Immature natural killer cell (primary cell): ENCODE measurements around the gene MYO5B. TPM values are rescaled to one million over a fixed set of nuclear protein-coding genes. Genes with fewer than 3 reads are reported as not detected.

ENCODE experiments used
- DNase-seq, 3 donors: peaks; one replicate each; pipeline ENCODE4 v3.0.0; 2022; ENCODE audit warnings: mixed read lengths in 1 of 3
- H3K27ac Mint-ChIP-seq, 6 donors: one replicate each; pipeline ENCODE4 v1.8.0; 2020; ENCODE audit warnings: mixed read lengths in 6 of 6, mild to moderate bottlenecking in 5 of 6, inconsistent platforms in 4 of 6, moderate library complexity in 3 of 6
- H3K27me3 Mint-ChIP-seq, 3 donors: one replicate each; pipeline ENCODE4 v1.8.0; 2020 to 2021; ENCODE audit warnings: low read depth in 3 of 3, mild to moderate bottlenecking in 3 of 3, mixed read lengths in 3 of 3, moderate library complexity in 3 of 3, inconsistent platforms in 1 of 3
- H3K36me3 Mint-ChIP-seq, 3 donors: one replicate each; pipeline ENCODE4 v1.8.0; 2020; ENCODE audit warnings: mixed read lengths in 3 of 3, inconsistent platforms in 2 of 3, mild to moderate bottlenecking in 2 of 3
- H3K4me1 Mint-ChIP-seq, 2 donors: one replicate each; pipeline ENCODE4 v1.8.0; 2020; ENCODE audit warnings: inconsistent platforms in 2 of 2, mild to moderate bottlenecking in 2 of 2, mixed read lengths in 2 of 2, moderate library complexity in 1 of 2
- H3K4me3 Mint-ChIP-seq, 5 donors: one replicate each; pipeline ENCODE4 v1.8.0; 2020; ENCODE audit warnings: mild to moderate bottlenecking in 5 of 5, mixed read lengths in 5 of 5, inconsistent platforms in 3 of 5, moderate library complexity in 3 of 5
- H3K9me3 Mint-ChIP-seq, 6 donors: one replicate each; pipeline ENCODE4 v1.8.0; 2020; ENCODE audit warnings: mild to moderate bottlenecking in 6 of 6, mixed read lengths in 6 of 6, inconsistent platforms in 4 of 6, moderate library complexity in 3 of 6
- polyA plus RNA-seq, 3 donors: library from polyadenylated mRNA; unstranded; fragments of 300-500 nt; fragmentation: Illumina TruSeq; gene quantifications; one replicate each; pipeline ENCODE4 v1.2.3, GENCODE V29; 2021

Gene MYO5B
- polyA plus RNA-seq, 3 donors from 2014 or later: 0.04 TPM; not detected in 2

- H3K4me3 Mint-ChIP-seq: no peak overlapping the region
- no peaks in the 10 kb centered on the region for H3K9me3 Mint-ChIP-seq
- H3K27me3 Mint-ChIP-seq: peaks cover 0 to 25% (median 12%) of the 10 kb centered on the region in 3 donors
- no peak for DNase-seq
- H3K36me3 Mint-ChIP-seq: no peaks in the 10 kb centered on the region
- H3K4me1 Mint-ChIP-seq: no peaks in the 10 kb centered on the region
- H3K27ac Mint-ChIP-seq: no peak overlapping the region
Measured at GRCh38 chr18:50181590-50181989, 13.4 kb downstream of the MYO5B start.

GRCh38 chr18:50179465-50179864 lies 15.5 kb downstream of the MYO5B start:
- no peak for DNase-seq
- Mint-ChIP-seq H3K4me1 (no peaks in the 10 kb centered on the region), H3K27ac (no peak overlapping the region), H3K9me3 (no peaks in the 10 kb centered on the region), H3K36me3 (no peaks in the 10 kb centered on the region), H3K27me3 (peaks cover 5 to 25% (median 10%) of the 10 kb centered on the region in 3 donors), H3K4me3 (no peak overlapping the region)

- no peak for DNase-seq
- no peaks in the 10 kb centered on the region for H3K4me1 Mint-ChIP-seq
- H3K9me3 Mint-ChIP-seq: peaks cover 0 to 4% (median 0%) of the 10 kb centered on the region in 6 donors
- no peak overlapping the region for H3K4me3 Mint-ChIP-seq
- H3K36me3 Mint-ChIP-seq: no peaks in the 10 kb centered on the region
- H3K27ac Mint-ChIP-seq: no peak overlapping the region
- H3K27me3 Mint-ChIP-seq: peaks cover 5 to 21% (median 11%) of the 10 kb centered on the region in 3 donors
Measured at GRCh38 chr18:50177294-50177992, 17.5 kb downstream of the MYO5B start.

- no peaks in the 10 kb centered on the region for H3K4me1 Mint-ChIP-seq
- no peaks in the 10 kb centered on the region for H3K36me3 Mint-ChIP-seq
- H3K27me3 Mint-ChIP-seq: peaks cover 4 to 18% (median 5%) of the 10 kb centered on the region in 3 donors
- H3K4me3 Mint-ChIP-seq: no peak overlapping the region
- DNase-seq: no peak
- H3K27ac Mint-ChIP-seq: no peak overlapping the region
- peaks cover 0 to 4% (median 0%) of the 10 kb centered on the region in 6 donors for H3K9me3 Mint-ChIP-seq
Measured at GRCh38 chr18:50172367-50172766, 22.6 kb downstream of the MYO5B start.

GRCh38 chr18:50171406-50171805 lies 23.5 kb downstream of the MYO5B start:
- Mint-ChIP-seq H3K27me3 (peaks cover 4 to 16% (median 5%) of the 10 kb centered on the region in 3 donors), H3K9me3 (peaks cover 0 to 4% (median 0%) of the 10 kb centered on the region in 6 donors), H3K27ac (no peak overlapping the region), H3K4me3 (no peak overlapping the region), H3K36me3 (no peaks in the 10 kb centered on the region), H3K4me1 (no peaks in the 10 kb centered on the region)
- DNase-seq: no peak

- Mint-ChIP-seq H3K9me3 (peaks cover 0 to 4% (median 0%) of the 10 kb centered on the region in 6 donors), H3K36me3 (no peaks in the 10 kb centered on the region), H3K4me3 (no peak overlapping the region), H3K27ac (no peak overlapping the region), H3K4me1 (no peaks in the 10 kb centered on the region), H3K27me3 (peaks cover under 1 to 24% (median 4%) of the 10 kb centered on the region in 3 donors)
- no peak for DNase-seq
Measured at GRCh38 chr18:50170004-50170403, 24.9 kb downstream of the MYO5B start.

GRCh38 chr18:50169149-50169548 lies 25.8 kb downstream of the MYO5B start:
- H3K27me3 Mint-ChIP-seq: peaks cover 0 to 24% (median 0%) of the 10 kb centered on the region in 3 donors
- no peak overlapping the region for H3K27ac Mint-ChIP-seq
- no peaks in the 10 kb centered on the region for H3K36me3 Mint-ChIP-seq
- DNase-seq: no peak
- no peak overlapping the region for H3K4me3 Mint-ChIP-seq
- no peaks in the 10 kb centered on the region for H3K4me1 Mint-ChIP-seq
- peaks cover 0 to 4% (median 0%) of the 10 kb centered on the region in 6 donors for H3K9me3 Mint-ChIP-seq

- H3K4me1 Mint-ChIP-seq: no peaks in the 10 kb centered on the region
- DNase-seq: no peak
- H3K9me3 Mint-ChIP-seq: no peaks in the 10 kb centered on the region
- H3K4me3 Mint-ChIP-seq: no peak overlapping the region
- no peak overlapping the region for H3K27ac Mint-ChIP-seq
- H3K36me3 Mint-ChIP-seq: no peaks in the 10 kb centered on the region
- H3K27me3 Mint-ChIP-seq: peaks cover 0 to 21% (median 0%) of the 10 kb centered on the region in 3 donors
Measured at GRCh38 chr18:50167966-50168365, 27.0 kb downstream of the MYO5B start.

- no peaks in the 10 kb centered on the region for H3K4me1 Mint-ChIP-seq
- H3K27me3 Mint-ChIP-seq: peaks cover 0 to 17% (median 4%) of the 10 kb centered on the region in 3 donors
- DNase-seq: no peak
- H3K9me3 Mint-ChIP-seq: no peaks in the 10 kb centered on the region
- no peaks in the 10 kb centered on the region for H3K36me3 Mint-ChIP-seq
- H3K27ac Mint-ChIP-seq: no peak overlapping the region
- no peak overlapping the region for H3K4me3 Mint-ChIP-seq
Measured at GRCh38 chr18:50166901-50167300, 28.0 kb downstream of the MYO5B start.

GRCh38 chr18:50163505-50163904 lies 31.4 kb downstream of the MYO5B start:
- DNase-seq: no peak
- no peaks in the 10 kb centered on the region for H3K9me3 Mint-ChIP-seq
- no peaks in the 10 kb centered on the region for H3K4me1 Mint-ChIP-seq
- H3K27ac Mint-ChIP-seq: no peak overlapping the region
- H3K27me3 Mint-ChIP-seq: peaks cover 4 to 15% (median 6%) of the 10 kb centered on the region in 3 donors
- H3K4me3 Mint-ChIP-seq: no peak overlapping the region
- H3K36me3 Mint-ChIP-seq: no peaks in the 10 kb centered on the region

GRCh38 chr18:50162486-50163304 lies 32.3 kb downstream of the MYO5B start:
- H3K27ac Mint-ChIP-seq: no peak overlapping the region
- H3K4me1 Mint-ChIP-seq: no peaks in the 10 kb centered on the region
- no peak overlapping the region for H3K4me3 Mint-ChIP-seq
- no peak for DNase-seq
- H3K27me3 Mint-ChIP-seq: peaks cover 6 to 13% (median 6%) of the 10 kb centered on the region in 3 donors
- no peaks in the 10 kb centered on the region for H3K36me3 Mint-ChIP-seq
- no peaks in the 10 kb centered on the region for H3K9me3 Mint-ChIP-seq

- no peak overlapping the region for H3K27ac Mint-ChIP-seq
- H3K9me3 Mint-ChIP-seq: no peaks in the 10 kb centered on the region
- H3K4me3 Mint-ChIP-seq: no peak overlapping the region
- DNase-seq: no peak
- no peaks in the 10 kb centered on the region for H3K36me3 Mint-ChIP-seq
- no peaks in the 10 kb centered on the region for H3K4me1 Mint-ChIP-seq
- peaks cover 6 to 11% (median 6%) of the 10 kb centered on the region in 3 donors for H3K27me3 Mint-ChIP-seq
Measured at GRCh38 chr18:50161597-50162205, 33.2 kb downstream of the MYO5B start.

- H3K36me3 Mint-ChIP-seq: no peaks in the 10 kb centered on the region
- H3K9me3 Mint-ChIP-seq: no peaks in the 10 kb centered on the region
- no peaks in the 10 kb centered on the region for H3K4me1 Mint-ChIP-seq
- peaks cover 4 to 6% (median 6%) of the 10 kb centered on the region in 3 donors for H3K27me3 Mint-ChIP-seq
- DNase-seq: no peak
- no peak overlapping the region for H3K4me3 Mint-ChIP-seq
- H3K27ac Mint-ChIP-seq: no peak overlapping the region
Measured at GRCh38 chr18:50159654-50160046, 35.3 kb downstream of the MYO5B start.
